SK-N-SH (cell line): ENCODE results near the gene WDFY1. TPM values are rescaled to one million over a fixed set of nuclear protein-coding genes. Genes with fewer than 3 reads are reported as not detected.

Experiments
- CTCF ChIA-PET: fragments of 300-600, 350-600 bp; formaldehyde crosslinking; extraction: SDS; loops from one replicate; lab custom pipeline; 2021; lab: Yijun Ruan, JAX
- POLR2A ChIA-PET: fragments of 350-600 bp; sonication (Branson Sonifier 250); formaldehyde crosslinking; extraction: SDS; loops from one replicate; lab custom pipeline; 2020; ENCODE audit warnings: antibody characterized with exemption, inconsistent platforms; lab: Yijun Ruan, JAX
- DNase-seq: peaks from one replicate; pipeline ENCODE4 v3.0.0; 2012
- H2AFZ ChIP-seq: fragments of 200-600 bp; sonication (generic); 2 replicates; pipeline ENCODE4 v1.8.1; 2016; ENCODE audit warnings: antibody characterized with exemption, mild to moderate bottlenecking, low read depth
- H3F3A ChIP-seq: fragments of 200-600 bp; sonication (generic); replicated peaks from 2 replicates; pipeline ENCODE3; 2016; ENCODE audit warnings: antibody characterized with exemption, mild to moderate bottlenecking; ENCODE audit not compliant: insufficient read depth
- H3K27ac ChIP-seq, 2 experiments: fragments of 200-500 bp in 1 of 2; fragments of 200-600 bp in 1 of 2; sonication (Bioruptor generic) in 1 of 2; sonication (generic), shearing (Covaris generic) in 1 of 2; 2 replicates each; pipeline versions ENCODE4 v1.5.1 to v1.6.1; 2014 to 2016; ENCODE audit warnings: low read depth in 2 of 2, inconsistent platforms in 1 of 2, low read length in 1 of 2, mild to moderate bottlenecking in 1 of 2, mixed read lengths in 1 of 2
- H3K27me3 ChIP-seq: fragments of 200-600 bp; sonication (generic), shearing (Covaris generic); 2 replicates; pipeline ENCODE4 v1.6.1; 2016; ENCODE audit warnings: mixed run types; ENCODE audit not compliant: insufficient read depth
- H3K36me3 ChIP-seq, 2 experiments: fragments of 200-500 bp in 1 of 2; fragments of 200-600 bp in 1 of 2; sonication (Bioruptor generic) in 1 of 2; sonication (generic) in 1 of 2; replicated peaks in 1 of 2; 2 replicates each; pipeline versions ENCODE3 to v1.5.1; 2014 to 2016; ENCODE audit warnings: low read length in 1 of 2, mild to moderate bottlenecking in 1 of 2; ENCODE audit not compliant: insufficient read depth in 2 of 2, control insufficient read depth in 1 of 2
- H3K4me1 ChIP-seq, 2 experiments: fragments of 200-500 bp in 1 of 2; fragments of 200-600 bp in 1 of 2; sonication (Bioruptor generic) in 1 of 2; sonication (generic), shearing (Covaris generic) in 1 of 2; 2 replicates each; pipeline versions ENCODE4 v1.5.1 to v1.6.1; 2014 to 2016; ENCODE audit warnings: low read depth in 1 of 2, low read length in 1 of 2, mixed run types in 1 of 2; ENCODE audit not compliant: insufficient read depth in 2 of 2, control insufficient read depth in 1 of 2
- H3K4me2 ChIP-seq: fragments of 200-600 bp; sonication (generic), shearing (Covaris generic); 2 replicates; pipeline ENCODE4 v1.6.1; 2017; ENCODE audit warnings: mixed run types
- H3K4me3 ChIP-seq, 2 experiments: fragments of 200-500 bp in 1 of 2; fragments of 200-600 bp in 1 of 2; sonication (Bioruptor generic) in 1 of 2; sonication (generic), shearing (Covaris generic) in 1 of 2; 2 replicates each; pipeline versions ENCODE4 v1.5.1 to v1.8.1; 2014 to 2016; ENCODE audit warnings: low read depth in 2 of 2, inconsistent platforms in 1 of 2, low read length in 1 of 2, mild to moderate bottlenecking in 1 of 2, mixed read lengths in 1 of 2, moderate library complexity in 1 of 2
- H3K79me2 ChIP-seq: fragments of 200-600 bp; sonication (generic); 2 replicates; pipeline ENCODE4 v1.8.1; 2017; ENCODE audit warnings: mild to moderate bottlenecking; ENCODE audit not compliant: insufficient read depth
- H3K9ac ChIP-seq: fragments of 200-600 bp; sonication (generic); 2 replicates; pipeline ENCODE4 v1.6.1; 2017; ENCODE audit warnings: mixed run types
- H3K9me2 ChIP-seq: fragments of 200-600 bp; sonication (generic); 2 replicates; pipeline ENCODE4 v1.6.1; 2017; ENCODE audit warnings: mixed run types
- H3K9me3 ChIP-seq: fragments of 200-600 bp; sonication (generic); 2 replicates; pipeline ENCODE4 v1.6.1; 2017; ENCODE audit warnings: mixed run types, mild to moderate bottlenecking, moderate library complexity
- H4K20me1 ChIP-seq: fragments of 200-600 bp; sonication (generic); 2 replicates; pipeline ENCODE4 v1.6.1; 2017; ENCODE audit warnings: mild to moderate bottlenecking, mixed run types; ENCODE audit not compliant: insufficient read depth
- CTCF ChIP-seq: fragments of 200-600 bp; sonication (generic); IDR thresholded peaks from 2 replicates; pipeline ENCODE4 v1.6.1; 2017; ENCODE audit warnings: antibody characterized with exemption, mild to moderate bottlenecking, moderate library complexity
- EP300 ChIP-seq, 2 experiments: IDR thresholded peaks; 2 replicates each; pipeline versions ENCODE4 v1.4.0 to v1.6.1; 2012; ENCODE audit warnings: borderline replicate concordance in 1 of 2, low read depth in 1 of 2, low read length in 1 of 2
- FOXJ3 ChIP-seq: sonication (generic); formaldehyde crosslinking; IDR thresholded peaks from 2 replicates; pipeline ENCODE4 v1.5.1; 2020; ENCODE audit warnings: mild to moderate bottlenecking, missing genetic modification reagents
- FOXM1 ChIP-seq: IDR thresholded peaks from 2 replicates; pipeline ENCODE4 v1.4.0; 2012; ENCODE audit warnings: low read depth, mild to moderate bottlenecking
- GABPA ChIP-seq: IDR thresholded peaks from 2 replicates; pipeline ENCODE4 v1.4.0; 2012; ENCODE audit warnings: low read depth, mild to moderate bottlenecking
- GATA2 ChIP-seq: sonication (generic); formaldehyde crosslinking; IDR thresholded peaks from 2 replicates; pipeline ENCODE4 v1.5.0; 2020; ENCODE audit warnings: mild to moderate bottlenecking, missing genetic modification reagents
- JUND ChIP-seq: IDR thresholded peaks from 2 replicates; pipeline ENCODE4 v1.4.0; 2012
- MXI1 ChIP-seq: IDR thresholded peaks from 2 replicates; pipeline ENCODE4 v1.6.1; 2012; ENCODE audit warnings: mild to moderate bottlenecking, low read depth, low read length, improper control_type of control experiment
- NFIC ChIP-seq: IDR thresholded peaks from 2 replicates; pipeline ENCODE4 v1.4.0; 2012; ENCODE audit warnings: borderline replicate concordance
- PBX3 ChIP-seq: IDR thresholded peaks from 2 replicates; pipeline ENCODE4; 2012
- RAD21 ChIP-seq: IDR thresholded peaks from 2 replicates; pipeline ENCODE4 v1.6.1; 2012; ENCODE audit warnings: mild to moderate bottlenecking, low read length
- RCOR1 ChIP-seq: fragments of 150-350 bp; IDR thresholded peaks from 2 replicates; pipeline ENCODE4 v1.6.1; 2017; ENCODE audit warnings: antibody characterized with exemption, low read length
- RFX5 ChIP-seq: IDR thresholded peaks from 2 replicates; pipeline ENCODE4 v1.6.1; 2012; ENCODE audit warnings: mild to moderate bottlenecking, improper control_type of control experiment, low read length
- SMC3 ChIP-seq: IDR thresholded peaks from 2 replicates; pipeline ENCODE4 v1.6.1; 2012; ENCODE audit warnings: low read depth, low read length, improper control_type of control experiment
- TCF12 ChIP-seq: IDR thresholded peaks from 2 replicates; pipeline ENCODE4 v1.4.0; 2012
- TEAD4 ChIP-seq: IDR thresholded peaks from 2 replicates; pipeline ENCODE4 v1.4.0; 2012; ENCODE audit warnings: mild to moderate bottlenecking, borderline replicate concordance; ENCODE audit not compliant: insufficient read depth
- USF1 ChIP-seq: IDR thresholded peaks from 2 replicates; pipeline ENCODE4 v1.4.0; 2012; ENCODE audit warnings: low read depth, borderline replicate concordance
- WGBS: methylation state at CpG from one replicate; pipeline ENCODE4 v1.1.6; 2017; ENCODE audit warnings: low lambda C conversion rate; 5-methylcytosine and 5-hydroxymethylcytosine counted together
- polyA plus RNA-seq, 3 experiments: library from polyadenylated mRNA; depleted of rRNA; stranded (reverse); fragments of >200 nt; gene quantifications; 2 replicates each; pipeline ENCODE4 v1.2.3, GENCODE V29; 2012

Gene WDFY1
- polyA plus RNA-seq, 1 of the 3 experiments (the other 2 are of a cell fraction): 21.7 TPM

GRCh38 chr2:223971731-223972130 is 26.6 kb upstream of the WDFY1 start:
- no peak overlapping the region for H3K9ac ChIP-seq
- H3K4me2 ChIP-seq: no peak overlapping the region
- H3K4me3 ChIP-seq: no peak overlapping the region
- peaks cover 20% of the 10 kb centered on the region for H3F3A ChIP-seq
- no peak for DNase-seq
- no peaks in the 10 kb centered on the region; the same call in 1 of the 2 replicates for H3K79me2 ChIP-seq
- no peaks in the 10 kb centered on the region for H3K9me3 ChIP-seq
- no peak overlapping the region for H3K27ac ChIP-seq
- no peak overlapping the region for H2AFZ ChIP-seq
- CTCF ChIA-PET: interaction anchor here (1.1 to 17.0 kb wide), 13 partner anchors 9 to 1112 kb away, joined by 3 to 288 read pairs (median 11); no protein-coding TSS in a partner anchor
- H3K9me2 ChIP-seq: no peaks in the 10 kb centered on the region
- WGBS: 91% methylated on average over 5 of the region's 5 CpGs
- H3K27me3 ChIP-seq: no peaks in the 10 kb centered on the region
- TF ChIP-seq RCOR1 (no peak), TEAD4 (no peak), SMC3 (no peak), FOXJ3 (no peak), GABPA (no peak), RFX5 (no peak), PBX3 (no peak), MXI1 (no peak), GATA2 (CRISPR knock-in tag) (no peak)
- peaks cover 17 to 35% of the 10 kb centered on the region in 2 experiments for H3K36me3 ChIP-seq
- peaks cover 0 to 11% of the 10 kb centered on the region in 2 experiments; a peak in 1 of 4 replicates for H3K4me1 ChIP-seq
- POLR2A ChIA-PET: no interaction called here
- no peaks in the 10 kb centered on the region for H4K20me1 ChIP-seq

- ChIA-PET CTCF (interaction anchor here (0.6 to 17.0 kb wide), 67 partner anchors 9 to 1111 kb away, joined by 3 to 288 read pairs (median 5); partner anchors contain the start of genes MRPL44, SERPINE2 and WDFY1), POLR2A (interaction anchor here (1.4 kb wide), 1 partner anchor 9 kb away, joined by 6 read pairs; no protein-coding TSS in a partner anchor)
- DNase-seq: peak; percentile 48
- no peaks in the 10 kb centered on the region for H3K9me3 ChIP-seq
- H3K4me2 ChIP-seq: no peak overlapping the region
- peaks cover 0 to 11% of the 10 kb centered on the region in 2 experiments; a peak in 1 of 4 replicates for H3K4me1 ChIP-seq
- peaks cover 19 to 36% of the 10 kb centered on the region in 2 experiments for H3K36me3 ChIP-seq
- H3F3A ChIP-seq: peaks cover 18% of the 10 kb centered on the region
- peak; percentile 98 for TF ChIP-seq CTCF
- TF ChIP-seq USF1: no peak
- TF ChIP-seq RFX5: no peak
- TF ChIP-seq FOXJ3: no peak
- TF ChIP-seq SMC3: peak; percentile 78
- TF ChIP-seq RAD21: peak; percentile 92
- TF ChIP-seq JUND: no peak
- TF ChIP-seq RCOR1: no peak
- TF ChIP-seq NFIC: no peak
- TF ChIP-seq MXI1: no peak
- no peak for TF ChIP-seq EP300 (IDR thresholded peaks at IDR 0.05; ENCODE audit: borderline replicate concordance in 1 of 2, low read depth in 1 of 2, low read length in 1 of 2)
- TF ChIP-seq FOXM1: no peak
- no peak for TF ChIP-seq TCF12
- TF ChIP-seq PBX3: no peak
- no peak overlapping the region; a peak in 1 of 4 replicates for H3K4me3 ChIP-seq
- H3K27ac ChIP-seq: peak overlapping the region in 1 of 2 experiments; percentile 15; a peak in 1 of 4 replicates
- H2AFZ ChIP-seq: no peak overlapping the region
- H3K79me2 ChIP-seq: peaks cover 3% of the 10 kb centered on the region
- H3K9ac ChIP-seq: no peak overlapping the region
- WGBS: 68% methylated on average over 8 of the region's 8 CpGs
- no peaks in the 10 kb centered on the region for H3K9me2 ChIP-seq
- no peaks in the 10 kb centered on the region for H4K20me1 ChIP-seq
- no peaks in the 10 kb centered on the region for H3K27me3 ChIP-seq
Measured at GRCh38 chr2:223970343-223971128, 25.4 kb upstream of the WDFY1 start.
